Activated naive CD8-positive, alpha-beta T cell treated with anti-CD3 and anti-CD28 coated beads, Interleukin-2, amount 50 U/mL, for 24 hours (primary cell): Measurements from ENCODE around the gene CS.

Experiments used
- ATAC-seq: fragments of 150-1000 bp; cut with Tn5 transposase; one replicate; pipeline ENCODE4 v1.10.0; 2021
- DNase-seq: peaks from one replicate; pipeline ENCODE4 v3.0.0; 2021
- H3K27ac Mint-ChIP-seq: one replicate; pipeline ENCODE4 v1.8.0; 2021; ENCODE audit warnings: mild to moderate bottlenecking, mixed read lengths
- H3K27me3 Mint-ChIP-seq: one replicate; pipeline ENCODE4 v1.8.0; 2021; ENCODE audit warnings: mixed read lengths
- H3K36me3 Mint-ChIP-seq: one replicate; pipeline ENCODE4 v1.8.0; 2021; ENCODE audit warnings: low read depth, mixed read lengths
- H3K4me1 Mint-ChIP-seq: one replicate; pipeline ENCODE4 v1.8.0; 2021; ENCODE audit warnings: mixed read lengths
- H3K4me3 Mint-ChIP-seq: one replicate; pipeline ENCODE4 v1.8.0; 2021; ENCODE audit warnings: mild to moderate bottlenecking, moderate library complexity, mixed read lengths
- H3K9me3 Mint-ChIP-seq: one replicate; pipeline ENCODE4 v1.8.0; 2021; ENCODE audit warnings: mixed read lengths

Gene CS

GRCh38 chr12:56234746-56235436 is 65.2 kb downstream of the CS start:
- Mint-ChIP-seq H3K4me3 (no peak overlapping the region), H3K9me3 (no peaks in the 10 kb centered on the region), H3K27me3 (no peaks in the 10 kb centered on the region), H3K4me1 (no peaks in the 10 kb centered on the region), H3K27ac (no peak overlapping the region), H3K36me3 (no peaks in the 10 kb centered on the region)
- ATAC-seq (no peak), DNase-seq (no peak)

GRCh38 chr12:56231184-56231582 is 68.9 kb downstream of the CS start:
- Mint-ChIP-seq H3K4me1 (peaks cover 1% of the 10 kb centered on the region), H3K27ac (no peak overlapping the region), H3K9me3 (no peaks in the 10 kb centered on the region), H3K4me3 (no peak overlapping the region), H3K36me3 (peaks cover 10% of the 10 kb centered on the region), H3K27me3 (no peaks in the 10 kb centered on the region)
- ATAC-seq (no peak), DNase-seq (no peak)

GRCh38 chr12:56230432-56231183 is 69.5 kb downstream of the CS start:
- H3K27me3 Mint-ChIP-seq: no peaks in the 10 kb centered on the region
- no peaks in the 10 kb centered on the region for H3K9me3 Mint-ChIP-seq
- ATAC-seq: peak; percentile 10
- H3K27ac Mint-ChIP-seq: no peak overlapping the region
- DNase-seq: no peak
- no peak overlapping the region for H3K4me3 Mint-ChIP-seq
- H3K36me3 Mint-ChIP-seq: peaks cover 13% of the 10 kb centered on the region
- H3K4me1 Mint-ChIP-seq: peaks cover 2% of the 10 kb centered on the region

- Mint-ChIP-seq H3K36me3 (peaks cover 13% of the 10 kb centered on the region), H3K27me3 (no peaks in the 10 kb centered on the region), H3K27ac (no peak within 1 kb of the TSS), H3K9me3 (no peaks in the 10 kb centered on the region), H3K4me3 (no peak within 1 kb of the TSS), H3K4me1 (peaks cover 9% of the 10 kb centered on the region)
- ATAC-seq: peak; percentile 9
- DNase-seq: no peak
Observed at GRCh38 chr12:56229916-56230431, 70.2 kb downstream of the CS start, which contains the start of gene SLC39A5. TSS of gene SLC39A5 (plus strand) at chr12:56230051. CDS start at chr12:56231275, 1,224 bp downstream.

- ATAC-seq: no peak
- H3K4me1 Mint-ChIP-seq: peaks cover 16% of the 10 kb centered on the region
- H3K27me3 Mint-ChIP-seq: no peaks in the 10 kb centered on the region
- H3K4me3 Mint-ChIP-seq: no peak overlapping the region
- peaks cover 13% of the 10 kb centered on the region for H3K36me3 Mint-ChIP-seq
- H3K27ac Mint-ChIP-seq: no peak overlapping the region
- no peak for DNase-seq
- H3K9me3 Mint-ChIP-seq: no peaks in the 10 kb centered on the region
Observed at GRCh38 chr12:56229082-56229481, 71.0 kb downstream of the CS start.

- Mint-ChIP-seq H3K4me1 (peaks cover 46% of the 10 kb centered on the region), H3K36me3 (peaks cover 13% of the 10 kb centered on the region), H3K27ac (peak overlapping the region; percentile 88), H3K4me3 (peak overlapping the region; percentile 95), H3K9me3 (no peaks in the 10 kb centered on the region), H3K27me3 (no peaks in the 10 kb centered on the region)
- DNase-seq: no peak
- ATAC-seq: no peak
Observed at GRCh38 chr12:56224954-56225353, 75.2 kb downstream of the CS start.

GRCh38 chr12:56224102-56224701 is 75.9 kb downstream of the CS start, which contains the start of gene NABP2:
TSS of gene NABP2 (plus strand) at chr12:56224342. CDS start at chr12:56224857, 515 bp downstream.
- no peaks in the 10 kb centered on the region for H3K9me3 Mint-ChIP-seq
- H3K27ac Mint-ChIP-seq: peak within 1 kb of the TSS; percentile 88
- no peaks in the 10 kb centered on the region for H3K27me3 Mint-ChIP-seq
- H3K4me3 Mint-ChIP-seq: peak within 1 kb of the TSS; percentile 95
- H3K36me3 Mint-ChIP-seq: peaks cover 13% of the 10 kb centered on the region
- ATAC-seq (peak; percentile 91), DNase-seq (peak; percentile 96)
- peaks cover 47% of the 10 kb centered on the region for H3K4me1 Mint-ChIP-seq

GRCh38 chr12:56223571-56224101 is 76.5 kb downstream of the CS start:
- ATAC-seq: no peak
- Mint-ChIP-seq H3K36me3 (peaks cover 10% of the 10 kb centered on the region), H3K27me3 (no peaks in the 10 kb centered on the region), H3K4me3 (peak overlapping the region; percentile 95), H3K27ac (peak overlapping the region; percentile 88), H3K4me1 (peaks cover 47% of the 10 kb centered on the region), H3K9me3 (no peaks in the 10 kb centered on the region)
- no peak for DNase-seq

GRCh38 chr12:56222531-56222895 is 77.6 kb downstream of the CS start:
- Mint-ChIP-seq H3K36me3 (peaks cover 8% of the 10 kb centered on the region), H3K4me1 (peaks cover 47% of the 10 kb centered on the region), H3K4me3 (peak overlapping the region; percentile 95), H3K9me3 (no peaks in the 10 kb centered on the region), H3K27ac (peak overlapping the region; percentile 97), H3K27me3 (no peaks in the 10 kb centered on the region)
- ATAC-seq (no peak), DNase-seq (no peak)

GRCh38 chr12:56221757-56222530 is 78.2 kb downstream of the CS start, which contains the start of gene RNF41:
TSS of gene RNF41 (minus strand) at chr12:56221922. CDS start at chr12:56214047, 7,875 bp downstream.
- H3K4me1 Mint-ChIP-seq: peaks cover 47% of the 10 kb centered on the region
- H3K9me3 Mint-ChIP-seq: no peaks in the 10 kb centered on the region
- peak; percentile 94 for DNase-seq
- peak within 1 kb of the TSS; percentile 95 for H3K4me3 Mint-ChIP-seq
- H3K27ac Mint-ChIP-seq: peak within 1 kb of the TSS; percentile 97
- no peaks in the 10 kb centered on the region for H3K27me3 Mint-ChIP-seq
- peak; percentile 91 for ATAC-seq
- peaks cover 6% of the 10 kb centered on the region for H3K36me3 Mint-ChIP-seq
